ENCODE results near the gene FSTL4. TPM values are rescaled to one million over a fixed set of nuclear protein-coding genes. Genes with fewer than 3 reads are reported as not detected.

The FSTL4 gene
- total and polyA plus RNA-seq, 2 donors (not counting 1 experiment from before 2014, with no cell fraction given), result 0.31 to 6.7 TPM

DNA sequence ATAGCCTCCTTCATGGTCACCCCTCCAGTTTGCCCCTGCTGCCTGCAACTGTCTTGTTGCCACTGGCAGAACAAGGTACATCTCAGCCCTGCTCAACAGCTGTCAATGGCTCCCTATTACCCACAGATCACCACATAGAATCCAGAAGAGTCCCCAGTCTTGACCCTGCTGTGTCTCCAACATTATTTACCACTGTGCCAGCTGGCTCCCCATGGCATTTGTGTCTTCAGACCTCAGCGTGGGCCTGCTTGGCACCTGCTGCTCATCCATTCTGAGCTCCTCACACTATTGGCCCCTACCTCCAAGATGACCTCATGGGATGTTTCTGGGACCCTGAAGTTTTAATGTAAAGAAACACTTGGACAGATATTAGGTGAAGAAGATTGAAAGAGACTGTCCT lies 358.7 kb downstream of the FSTL4 start:
- TF ChIP-seq CTCF (IDR thresholded peaks at IDR 0.05), result no peak
- TF ChIP-seq EZH2 (IDR thresholded peaks at IDR 0.05; ENCODE audit: borderline replicate concordance, insufficient read depth, low read depth, low read length, poor library complexity, severe bottlenecking), result no peak
- H3K4me2 ChIP-seq (replicated peaks; ENCODE audit: low read depth, low read length, poor library complexity, severe bottlenecking), result no peak overlapping the region
- ChIA-PET POLR2A (no interaction called here), CTCF (no interaction called here)
- no peaks in the 10 kb centered on the region for H3K9me3 ChIP-seq (ENCODE audit: control extremely low read depth in 1 of 3, control insufficient read depth in 2 of 3, insufficient read depth in 1 of 3, low read length in 2 of 3)
- no peak overlapping the region for H3K4me3 Mint-ChIP-seq
- intact Hi-C loops (cut with micrococcal nuclease), result no loop called here
- ATAC-seq (ENCODE audit: low read depth) (no peak), DNase-seq (no peak)
- no peaks in the 10 kb centered on the region for H3K79me2 ChIP-seq (ENCODE audit: control insufficient read depth, insufficient read depth, low read length)
- no peak overlapping the region for H3K27ac Mint-ChIP-seq
- no peaks in the 10 kb centered on the region for H3K27me3 ChIP-seq (replicated peaks in 1 of 4; ENCODE audit: control extremely low read depth in 1 of 4, control insufficient read depth in 3 of 4, insufficient read depth in 4 of 4, low read length in 3 of 4)
- no peak overlapping the region for H3K4me3 ChIP-seq (ENCODE audit: control extremely low read depth in 1 of 5, extremely low read depth in 1 of 5, insufficient read depth in 1 of 5, low read depth in 2 of 5, low read length in 4 of 5)
- no peak overlapping the region for H2AFZ ChIP-seq (ENCODE audit: insufficient read depth, low read depth, low read length, poor library complexity, severe bottlenecking)
- H3K9ac ChIP-seq (ENCODE audit: low read length), result no peak overlapping the region
- H3K27ac ChIP-seq (ENCODE audit: low read length in 2 of 2), result no peak overlapping the region
- peaks cover 6% of the 10 kb centered on the region for H3K27me3 Mint-ChIP-seq
- no peaks in the 10 kb centered on the region for H4K20me1 ChIP-seq (ENCODE audit: control insufficient read depth, insufficient read depth, low read length, poor library complexity, severe bottlenecking)
- H3K9me3 Mint-ChIP-seq (ENCODE audit: insufficient read depth), result no peaks in the 10 kb centered on the region
- H3K4me1 ChIP-seq (ENCODE audit: control insufficient read depth in 2 of 2, insufficient read depth in 2 of 2, low read length in 2 of 2), result no peaks in the 10 kb centered on the region
- H3K4me1 Mint-ChIP-seq, result no peaks in the 10 kb centered on the region
- H3K36me3 ChIP-seq (replicated peaks in 1 of 2; ENCODE audit: control extremely low read depth in 1 of 2, control insufficient read depth in 1 of 2, extremely low read depth in 1 of 2, insufficient read depth in 2 of 2, low read length in 1 of 2), result no peaks in the 10 kb centered on the region
- WGBS (ENCODE audit: insufficient coverage), result no CpG with 5 or more reads among the region's 1 CpG

GRCh38 chr5:133253070-133253469 lies 359.3 kb downstream of the FSTL4 start:
- Mint-ChIP-seq H3K4me3 (no peak overlapping the region), H3K27ac (no peak overlapping the region), H3K4me1 (no peaks in the 10 kb centered on the region), H3K9me3 (ENCODE audit: insufficient read depth) (no peaks in the 10 kb centered on the region), H3K27me3 (peaks cover 6% of the 10 kb centered on the region)
- Histone ChIP-seq H3K4me1 (ENCODE audit: control insufficient read depth in 2 of 2, insufficient read depth in 2 of 2, low read length in 2 of 2) (no peaks in the 10 kb centered on the region), H4K20me1 (ENCODE audit: control insufficient read depth, insufficient read depth, low read length, poor library complexity, severe bottlenecking) (no peaks in the 10 kb centered on the region), H3K27me3 (replicated peaks in 1 of 4; ENCODE audit: control extremely low read depth in 1 of 4, control insufficient read depth in 3 of 4, insufficient read depth in 4 of 4, low read length in 3 of 4) (no peaks in the 10 kb centered on the region), H3K9me3 (ENCODE audit: control extremely low read depth in 1 of 3, control insufficient read depth in 2 of 3, insufficient read depth in 1 of 3, low read length in 2 of 3) (no peaks in the 10 kb centered on the region), H3K9ac (ENCODE audit: low read length) (no peak overlapping the region), H3K27ac (ENCODE audit: low read length in 2 of 2) (no peak overlapping the region), H3K79me2 (ENCODE audit: control insufficient read depth, insufficient read depth, low read length) (no peaks in the 10 kb centered on the region), H3K4me2 (replicated peaks; ENCODE audit: low read depth, low read length, poor library complexity, severe bottlenecking) (no peak overlapping the region), H2AFZ (ENCODE audit: insufficient read depth, low read depth, low read length, poor library complexity, severe bottlenecking) (no peak overlapping the region), H3K4me3 (ENCODE audit: control extremely low read depth in 1 of 5, extremely low read depth in 1 of 5, insufficient read depth in 1 of 5, low read depth in 2 of 5, low read length in 4 of 5) (no peak overlapping the region), H3K36me3 (replicated peaks in 1 of 2; ENCODE audit: control extremely low read depth in 1 of 2, control insufficient read depth in 1 of 2, extremely low read depth in 1 of 2, insufficient read depth in 2 of 2, low read length in 1 of 2) (no peaks in the 10 kb centered on the region)
- DNase-seq, result no peak
- TF ChIP-seq CTCF (IDR thresholded peaks at IDR 0.05) (no peak), EZH2 (IDR thresholded peaks at IDR 0.05; ENCODE audit: borderline replicate concordance, insufficient read depth, low read depth, low read length, poor library complexity, severe bottlenecking) (no peak)
- 95% methylated on average over 4 of the region's 6 CpGs for WGBS (ENCODE audit: insufficient coverage)
- ChIA-PET POLR2A (no interaction called here), CTCF (no interaction called here)
- no peak for ATAC-seq (ENCODE audit: low read depth)
- intact Hi-C loops (cut with micrococcal nuclease), result no loop called here

Measured in B cell (primary cell).